PC-3 (cell line): ENCODE measurements around the gene DNPEP.

Source experiments
- EZH2phosphoT487 ChIP-seq: fragments of 300-600 bp; sonication (generic); IDR thresholded peaks from 2 replicates; pipeline ENCODE4 v1.6.1; 2018; ENCODE audit warnings: mild to moderate bottlenecking, antibody characterized with exemption, low read length, borderline replicate concordance
- TF ChIP-seq, protein P1 (sequence below): fragments of 300-600 bp; sonication (generic); conservative IDR thresholded peaks from 2 replicates; pipeline ENCODE4 v1.5.1; 2017; ENCODE audit warnings: antibody characterized with exemption, low read depth, mild to moderate bottlenecking, low read length

DNA sequence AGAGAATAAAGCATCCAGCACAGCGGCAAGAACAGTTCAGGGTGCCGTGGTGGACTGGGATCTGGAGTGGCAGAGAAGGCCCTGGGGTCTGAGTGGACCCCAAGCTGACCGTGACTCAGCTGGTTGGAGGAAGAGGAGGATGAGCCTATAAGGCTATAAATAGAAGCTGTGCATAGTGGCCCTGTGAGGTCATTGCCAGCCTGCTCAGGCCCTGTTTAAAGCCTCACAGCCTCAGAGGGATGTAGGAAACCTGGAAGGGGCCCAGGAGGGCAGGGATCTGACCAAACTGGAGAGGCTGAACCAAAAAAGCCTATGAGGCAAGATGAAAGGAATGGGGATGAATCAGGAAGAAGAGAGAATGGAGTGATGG is 19.1 kb upstream of the DNPEP start:
- TF ChIP-seq, protein P1, sequence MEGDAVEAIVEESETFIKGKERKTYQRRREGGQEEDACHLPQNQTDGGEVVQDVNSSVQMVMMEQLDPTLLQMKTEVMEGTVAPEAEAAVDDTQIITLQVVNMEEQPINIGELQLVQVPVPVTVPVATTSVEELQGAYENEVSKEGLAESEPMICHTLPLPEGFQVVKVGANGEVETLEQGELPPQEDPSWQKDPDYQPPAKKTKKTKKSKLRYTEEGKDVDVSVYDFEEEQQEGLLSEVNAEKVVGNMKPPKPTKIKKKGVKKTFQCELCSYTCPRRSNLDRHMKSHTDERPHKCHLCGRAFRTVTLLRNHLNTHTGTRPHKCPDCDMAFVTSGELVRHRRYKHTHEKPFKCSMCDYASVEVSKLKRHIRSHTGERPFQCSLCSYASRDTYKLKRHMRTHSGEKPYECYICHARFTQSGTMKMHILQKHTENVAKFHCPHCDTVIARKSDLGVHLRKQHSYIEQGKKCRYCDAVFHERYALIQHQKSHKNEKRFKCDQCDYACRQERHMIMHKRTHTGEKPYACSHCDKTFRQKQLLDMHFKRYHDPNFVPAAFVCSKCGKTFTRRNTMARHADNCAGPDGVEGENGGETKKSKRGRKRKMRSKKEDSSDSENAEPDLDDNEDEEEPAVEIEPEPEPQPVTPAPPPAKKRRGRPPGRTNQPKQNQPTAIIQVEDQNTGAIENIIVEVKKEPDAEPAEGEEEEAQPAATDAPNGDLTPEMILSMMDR: no peak
- TF ChIP-seq EZH2phosphoT487: no peak
